Pulmonary artery endothelial cell (primary cell): ENCODE data around the gene CCDC85A. TPM values are rescaled to one million over a fixed set of nuclear protein-coding genes. Genes with fewer than 3 reads are reported as not detected.
"Not testable (repeated sequence)": the region's sequence is repeated elsewhere in the genome, so short reads cannot be mapped to it uniquely, and the experiment has no call there.

Experiments
- DNase-seq: peaks from one replicate; pipeline ENCODE4 v3.0.0-alpha.2; 2011; ENCODE audit warnings: low read depth, low spot score
- total RNA-seq: library from RNA; depleted of rRNA; stranded (reverse); fragments of >200 nt; gene quantifications from 2 replicates; pipeline ENCODE4 v1.2.3, GENCODE V29; 2014

Gene CCDC85A
- 16.2 and 29.1 TPM in 2 replicates for total RNA-seq

DNA sequence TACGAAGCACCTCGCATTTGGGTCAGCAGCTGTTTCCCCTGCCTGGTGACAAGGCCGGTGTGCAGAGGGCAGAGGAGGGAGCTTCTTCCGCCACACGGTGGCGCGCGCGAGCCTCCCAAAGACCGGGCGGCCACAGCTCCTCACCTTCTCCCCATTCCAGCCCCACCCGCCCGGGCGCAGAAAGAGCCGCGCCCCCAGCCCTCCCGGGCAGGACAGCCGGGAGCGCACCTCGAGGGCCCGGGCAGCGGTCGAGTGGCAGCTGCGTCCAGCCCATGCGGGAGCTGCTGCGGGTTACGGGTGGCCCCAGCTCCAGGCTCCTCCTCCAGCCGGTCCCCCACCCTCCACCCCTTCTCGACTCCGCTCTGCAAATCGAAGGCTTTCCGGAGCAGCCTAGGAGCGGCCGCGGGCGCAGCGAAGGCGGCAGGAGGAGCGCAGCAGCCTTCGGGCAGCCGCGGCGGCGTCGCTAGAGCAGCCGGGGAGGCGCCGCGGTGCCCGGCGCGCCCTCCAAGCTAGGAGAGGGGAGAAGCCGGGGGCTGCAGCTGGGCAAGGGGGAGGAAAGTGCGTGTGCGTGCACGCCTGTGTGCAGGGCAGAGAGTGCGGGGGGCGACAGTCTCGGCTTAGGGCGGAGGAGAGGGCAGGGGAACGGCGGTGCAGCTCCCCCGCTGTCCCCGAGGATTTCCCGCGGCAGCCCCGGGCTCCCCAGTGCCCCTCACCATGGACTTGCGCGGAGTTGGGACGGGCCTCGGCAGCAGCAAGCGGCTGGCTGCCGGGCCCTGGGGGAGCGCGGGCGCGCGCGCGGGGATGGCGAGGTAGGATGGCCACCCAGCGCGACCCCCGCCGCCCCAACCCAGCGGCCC is at the start of gene CCDC85A:
Gene CCDC85A, plus strand, starts transcription at position 348 of the 857 bp plus-strand sequence. CDS start 635 bp downstream, outside the sequence.
- peak; percentile 56 for DNase-seq

GRCh38 chr2:56134861-56135260 is 48.9 kb upstream of the CCDC85A start:
- no peak for DNase-seq

- DNase-seq, result not testable (repeated sequence)
These were observed 41.2 kb upstream of the CCDC85A start for GRCh38 chr2:56142497-56143061.

DNA sequence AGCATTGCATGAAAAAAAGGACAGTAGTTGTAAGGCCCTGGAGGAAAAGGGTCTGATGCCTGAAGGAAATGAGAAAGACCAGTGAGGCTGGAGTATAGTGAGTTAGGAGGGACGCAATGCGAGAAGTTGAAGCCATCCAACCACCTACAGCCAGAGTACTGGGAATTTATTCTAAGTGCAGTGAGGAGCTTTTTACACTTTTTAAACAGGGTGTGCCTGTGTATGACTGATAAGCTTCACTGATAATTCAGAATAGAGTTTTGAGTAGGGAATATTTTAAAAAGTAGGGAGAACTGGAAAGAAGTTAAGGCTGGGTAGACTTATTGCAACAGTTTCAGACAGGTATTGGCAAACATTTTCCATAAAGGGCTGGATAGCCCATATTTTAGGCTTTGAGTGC is 35.9 kb upstream of the CCDC85A start:
- DNase-seq, result no peak

DNA sequence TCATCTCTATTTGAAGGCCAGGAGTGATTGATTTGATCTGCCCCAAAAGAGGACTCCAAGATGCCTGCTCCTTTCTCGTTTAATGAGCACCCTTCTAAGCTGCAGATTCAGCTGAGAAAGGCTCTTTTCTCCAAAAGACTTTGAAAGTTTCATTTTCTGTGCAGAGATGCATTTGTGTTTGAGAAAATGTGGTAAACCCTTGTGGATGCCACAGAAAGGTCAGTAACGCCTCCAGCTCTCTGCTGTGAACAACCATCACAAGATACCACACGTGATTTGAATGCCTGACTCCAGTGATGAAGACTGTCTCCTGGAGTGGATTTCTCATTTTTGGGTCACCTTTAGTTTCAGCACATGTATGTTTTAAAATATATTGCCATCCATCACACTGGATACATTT is 35.0 kb upstream of the CCDC85A start:
- no peak for DNase-seq

DNA sequence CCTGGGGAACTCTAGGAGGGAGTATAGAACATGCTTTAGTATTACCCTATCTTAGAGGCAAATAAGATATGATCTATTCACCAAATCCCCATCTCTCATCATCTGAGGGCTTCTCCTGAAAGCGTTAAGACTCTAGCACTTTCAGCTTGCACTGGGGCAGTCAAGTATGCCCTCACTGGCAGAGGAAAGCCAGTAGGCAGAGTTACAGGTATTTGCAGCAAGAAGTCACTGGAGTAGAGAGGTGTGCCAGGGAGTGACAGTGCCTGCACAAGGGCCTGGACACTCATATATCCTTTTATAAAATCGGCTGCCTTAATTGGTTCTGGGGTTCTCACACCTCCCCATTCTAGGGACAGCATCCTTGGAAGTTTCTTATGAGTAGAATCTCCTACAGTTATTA is 31.9 kb upstream of the CCDC85A start:
- no peak for DNase-seq

GRCh38 chr2:56155188-56155587 is 28.6 kb upstream of the CCDC85A start:
- DNase-seq, result no peak

DNA sequence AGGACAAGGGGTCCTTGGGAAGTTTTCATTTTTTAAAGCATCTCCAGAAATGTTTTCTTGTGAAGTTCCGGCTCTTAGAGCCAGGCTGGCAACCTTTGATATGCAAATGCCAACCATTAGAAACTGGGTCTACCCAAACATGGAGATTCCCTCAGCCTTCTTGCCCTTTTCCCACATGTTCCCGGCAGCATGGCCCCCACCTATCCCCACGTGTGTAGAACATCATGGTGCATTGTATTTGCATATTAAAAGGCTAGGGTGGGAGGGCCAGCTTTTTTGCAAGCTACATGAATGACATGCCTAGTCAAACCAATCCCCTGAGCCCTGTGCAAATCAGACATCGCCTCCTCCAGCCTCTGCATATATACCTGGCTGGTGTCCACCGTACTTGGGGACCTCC is 23.9 kb upstream of the CCDC85A start:
- not testable (repeated sequence) for DNase-seq

GRCh38 chr2:56167616-56168562 is 15.9 kb upstream of the CCDC85A start:
- no peak for DNase-seq

DNA sequence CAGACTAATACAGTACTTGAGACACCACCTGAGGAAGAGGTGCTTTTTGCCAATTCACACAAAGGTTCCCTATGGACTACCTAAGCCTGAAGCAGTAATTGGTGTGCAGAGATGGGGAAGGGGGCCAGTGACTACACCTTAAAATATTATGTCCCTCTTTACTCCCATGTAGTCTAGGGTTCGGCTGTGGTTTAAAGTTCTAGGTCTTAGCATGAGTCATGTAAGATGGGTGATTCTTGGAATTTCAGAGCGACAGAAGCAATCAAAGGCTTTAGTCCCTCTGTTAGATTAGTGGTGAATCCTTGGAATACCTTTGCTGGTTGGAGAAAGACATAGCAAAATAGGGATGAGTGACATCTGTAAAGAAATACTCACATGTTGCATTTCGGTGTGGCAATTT is 14.3 kb upstream of the CCDC85A start:
- DNase-seq, result no peak

- no peak for DNase-seq
These were observed 13.3 kb upstream of the CCDC85A start for GRCh38 chr2:56170504-56170903.

DNA sequence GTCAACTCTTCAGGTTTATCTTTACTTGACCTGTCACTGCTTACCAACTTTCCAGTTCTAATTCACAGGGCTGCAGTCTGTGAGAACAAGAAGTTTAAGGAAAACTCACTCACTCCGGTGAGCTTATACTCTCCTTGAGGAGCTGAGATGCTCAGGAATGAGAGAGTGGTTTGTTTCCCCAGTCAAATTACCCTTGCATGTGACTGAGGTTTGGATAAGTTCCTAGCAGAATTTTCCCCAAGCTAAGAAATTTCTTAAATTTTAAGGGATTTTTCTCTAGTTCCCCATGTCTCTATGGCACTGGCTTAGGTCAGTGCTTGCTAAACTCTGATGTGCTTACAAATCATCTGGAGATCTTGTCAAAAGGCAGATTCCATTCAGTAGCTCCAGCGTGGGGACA is 12.8 kb upstream of the CCDC85A start:
- no peak for DNase-seq

GRCh38 chr2:56175779-56176178 is 8.0 kb upstream of the CCDC85A start:
- no peak for DNase-seq

- no peak for DNase-seq
These were observed 6.2 kb upstream of the CCDC85A start for GRCh38 chr2:56177420-56178220.

DNA sequence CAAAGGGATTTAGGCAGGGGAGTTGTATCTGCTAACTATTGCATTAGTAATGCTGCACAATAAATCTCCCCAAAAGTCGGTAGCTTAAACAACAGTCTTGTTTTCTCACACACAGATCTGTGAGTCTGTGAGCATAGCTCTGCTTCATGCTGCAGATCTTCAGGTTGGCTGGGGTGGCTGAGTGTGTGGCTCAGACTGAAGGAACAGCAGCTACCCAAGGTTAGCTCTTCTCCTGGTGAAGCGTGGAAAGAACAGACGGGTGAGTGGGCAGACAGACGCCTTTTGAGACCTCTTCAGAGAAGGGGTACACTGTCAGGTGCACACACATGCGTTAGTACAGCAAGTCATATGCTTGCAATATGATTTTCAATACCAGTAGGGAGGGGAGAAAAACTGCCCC is 3.9 kb upstream of the CCDC85A start:
- no peak for DNase-seq

DNA sequence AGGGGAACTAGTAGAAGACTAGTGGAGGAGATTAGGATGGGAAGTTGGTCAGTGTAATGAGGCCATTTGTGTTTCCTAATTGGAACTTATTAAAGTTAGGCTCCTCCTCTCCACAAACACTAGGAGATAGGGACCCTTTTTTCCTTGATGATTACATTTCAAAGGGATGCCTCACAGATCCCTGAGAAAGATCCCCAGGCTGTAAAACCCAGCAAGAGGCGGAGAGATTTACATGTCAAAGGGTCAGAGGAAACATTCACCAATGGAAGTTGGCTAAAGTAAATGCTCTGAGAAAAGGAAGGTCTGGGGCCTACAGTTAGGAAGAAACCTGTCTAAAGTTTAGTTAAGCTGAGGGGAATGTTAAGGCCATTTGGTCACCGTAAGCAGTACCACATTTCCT is 1.4 kb upstream of the CCDC85A start:
- DNase-seq, result no peak

DNA sequence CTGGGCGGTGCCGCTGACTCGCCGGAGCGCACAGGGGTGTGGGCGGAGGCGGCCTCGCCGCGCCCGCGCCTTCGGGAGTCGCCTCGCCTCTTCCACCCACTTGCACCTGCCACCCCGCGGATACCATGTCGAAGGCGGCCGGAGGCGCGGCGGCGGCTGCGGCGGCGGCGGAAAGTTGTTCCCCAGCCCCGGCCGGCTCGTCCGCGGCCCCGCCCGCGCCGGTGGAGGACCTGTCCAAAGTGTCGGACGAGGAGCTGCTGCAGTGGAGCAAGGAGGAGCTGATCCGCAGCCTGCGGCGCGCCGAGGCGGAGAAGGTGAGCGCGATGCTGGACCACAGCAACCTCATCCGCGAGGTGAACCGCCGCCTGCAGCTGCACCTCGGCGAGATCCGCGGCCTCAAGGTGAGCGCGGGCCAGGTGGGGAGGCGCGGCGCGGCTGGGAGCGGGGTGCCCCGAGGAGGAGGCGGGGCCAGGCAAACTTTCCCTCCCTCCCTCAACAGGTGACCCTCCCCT is 766 bp downstream of the CCDC85A start:
- DNase-seq, result no peak

DNA sequence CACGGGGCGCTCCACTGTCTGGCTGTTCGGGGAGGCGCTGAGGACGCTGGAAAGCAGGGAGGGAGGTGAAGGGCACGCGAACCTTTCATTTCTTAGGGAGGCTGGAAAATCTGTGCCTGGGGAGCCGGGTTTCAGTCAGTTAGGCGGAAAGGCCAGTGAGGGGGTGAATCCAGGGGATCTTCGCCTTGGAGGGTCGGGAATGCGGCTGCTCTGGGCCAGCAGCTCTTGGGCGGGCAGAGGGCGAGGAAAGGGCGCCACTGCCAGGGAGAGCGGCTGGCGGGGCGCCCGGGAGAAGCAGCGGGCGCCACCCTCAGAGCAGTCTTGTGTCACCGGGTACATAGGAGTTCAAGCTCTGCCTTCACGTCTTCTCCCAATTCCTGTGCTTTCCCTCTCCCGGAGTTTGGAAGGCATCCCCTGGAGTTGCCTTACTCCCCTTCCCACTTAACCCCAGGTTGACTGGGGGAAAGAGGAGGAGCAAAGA is 1.4 kb downstream of the CCDC85A start:
- DNase-seq, result no peak

GRCh38 chr2:56185582-56186046 is 1.8 kb downstream of the CCDC85A start:
- peak; percentile 60 for DNase-seq

DNA sequence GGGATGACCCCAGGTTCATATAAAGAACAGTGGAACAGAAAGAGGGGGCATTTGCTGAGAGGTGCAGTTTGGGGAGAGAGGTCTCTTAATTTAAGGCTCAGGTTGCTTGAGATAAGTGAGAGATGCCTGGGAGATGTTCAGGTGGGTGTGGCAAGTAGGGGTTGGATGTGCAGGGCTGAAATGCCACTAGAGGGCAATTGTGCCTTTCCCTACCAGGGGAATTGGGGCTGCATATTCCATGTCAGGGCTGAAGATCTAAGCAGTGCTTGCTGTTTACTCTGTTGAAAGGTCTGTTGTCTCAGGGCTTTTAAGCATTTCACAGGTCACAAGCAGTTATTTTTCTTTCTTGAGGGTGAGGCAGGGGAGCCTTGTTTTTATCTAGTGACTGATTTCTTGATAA is 7.8 kb downstream of the CCDC85A start:
- DNase-seq, result no peak
